ENCODE measurements around the gene CCDC154.

Gene CCDC154

DNA sequence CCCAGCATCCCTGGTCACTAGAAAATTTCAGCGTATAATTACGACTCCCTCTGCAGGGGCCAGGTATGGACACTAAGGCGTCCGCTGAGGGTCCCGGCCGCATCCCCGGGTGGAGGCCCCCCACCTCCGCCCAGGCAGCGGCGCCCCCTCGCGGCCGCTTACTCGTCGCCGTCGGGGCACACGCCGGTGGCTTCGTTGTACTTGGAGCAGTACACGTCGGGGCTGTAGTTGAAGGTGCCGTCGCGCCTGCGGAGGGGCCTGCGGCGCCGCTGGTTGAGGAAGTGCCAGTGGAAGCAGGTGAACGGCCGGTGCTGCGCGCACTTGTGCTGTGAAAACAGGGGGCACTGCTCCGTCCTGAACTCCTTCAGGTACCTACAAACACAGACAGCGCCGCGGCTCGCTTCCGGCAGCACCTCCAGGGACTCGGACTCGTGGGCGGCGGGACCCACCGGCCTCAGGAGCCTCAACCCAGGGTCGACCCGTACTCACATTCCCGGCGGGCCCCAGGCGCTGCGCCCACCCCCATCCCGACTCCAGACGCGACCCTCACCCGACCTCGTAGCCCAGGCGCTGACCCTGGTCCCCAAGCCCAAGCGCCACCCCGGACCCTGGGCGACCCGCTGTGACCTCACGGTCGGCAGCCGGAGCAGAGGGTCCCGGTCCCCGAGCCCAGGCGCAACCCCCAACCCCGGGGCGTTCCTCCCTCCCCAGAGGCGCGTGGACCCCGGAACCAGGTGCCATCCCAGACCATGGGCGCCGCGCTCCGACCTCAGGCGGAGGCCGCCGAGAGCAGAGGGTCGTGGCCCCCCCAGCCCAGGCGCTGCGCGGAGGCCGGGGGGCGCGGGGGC is 30.4 kb downstream of the CCDC154 start:
- no peak for DNase-seq

DNA sequence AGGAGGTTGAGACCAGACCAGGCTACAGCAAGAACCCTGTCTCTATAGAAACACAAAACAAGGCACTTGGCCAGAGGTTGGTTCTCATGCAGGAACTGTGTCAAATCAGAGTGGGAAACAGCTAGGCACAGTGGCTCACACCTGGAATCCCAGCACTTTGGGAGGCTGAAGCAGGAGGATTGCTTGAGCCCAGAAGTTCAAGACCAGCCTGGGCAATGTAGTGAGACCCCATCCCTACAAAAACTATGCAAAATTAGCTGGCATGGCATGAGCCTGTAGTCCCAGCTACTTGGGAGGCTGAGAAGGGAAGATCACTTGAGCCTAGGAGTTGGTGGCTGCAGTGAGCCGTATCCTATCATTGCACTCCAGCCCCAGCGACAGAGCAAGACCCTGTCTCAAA is 31.5 kb downstream of the CCDC154 start:
- no peak for DNase-seq

DNA sequence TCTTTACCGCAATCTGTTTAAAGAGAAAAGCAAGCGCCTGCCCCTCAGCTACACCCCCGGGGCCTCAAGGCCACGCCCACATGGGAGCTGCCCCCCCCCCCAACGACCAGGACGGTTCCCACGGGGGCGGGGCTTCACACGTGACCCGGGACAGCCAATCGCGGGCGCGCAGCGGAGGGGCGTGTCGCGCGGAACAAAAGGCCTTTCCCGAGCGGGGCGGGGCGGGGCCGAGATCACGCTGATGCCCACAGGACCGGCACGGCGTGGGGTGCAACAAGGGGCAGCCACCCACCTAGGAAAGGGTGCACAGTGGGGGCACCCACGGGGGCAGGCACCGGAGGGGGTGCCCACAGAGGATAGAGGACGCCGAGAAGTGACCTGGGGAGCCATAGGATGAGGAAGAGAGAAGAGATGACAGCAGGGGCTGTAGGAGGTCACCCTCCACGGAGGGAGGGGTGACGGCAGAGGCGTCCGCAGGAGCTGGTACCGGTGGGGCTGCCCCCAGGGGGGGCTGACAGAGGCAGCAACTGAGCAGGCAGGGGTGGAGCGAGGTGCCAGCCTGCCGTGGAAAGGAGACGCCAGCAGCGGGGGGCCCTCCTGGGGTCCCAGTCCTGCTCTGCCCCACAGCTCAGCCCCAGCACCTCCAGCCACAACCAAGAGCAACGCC is 36.1 kb downstream of the CCDC154 start:
- DNase-seq = no peak

DNA sequence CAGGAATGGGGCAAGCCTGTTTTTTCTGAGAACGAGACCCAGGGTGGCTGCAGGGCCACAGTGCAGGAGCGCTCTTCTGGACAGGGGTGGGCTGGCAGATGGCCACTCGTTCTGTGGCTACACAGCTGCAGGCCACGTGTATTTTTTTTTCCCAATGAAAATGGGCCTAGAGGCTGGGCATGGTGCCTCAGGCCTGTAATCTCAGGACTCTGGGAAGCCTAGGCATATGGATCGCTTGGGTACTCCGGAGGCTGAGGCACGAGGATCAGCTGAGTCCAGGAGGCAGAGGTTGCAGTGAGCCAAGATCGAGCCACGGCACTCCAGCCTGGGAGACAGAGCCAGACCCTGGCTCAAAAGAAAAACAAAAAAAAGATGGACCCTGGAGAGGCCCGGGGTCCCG is 36.6 kb downstream of the CCDC154 start:
- no peak for DNase-seq

DNA sequence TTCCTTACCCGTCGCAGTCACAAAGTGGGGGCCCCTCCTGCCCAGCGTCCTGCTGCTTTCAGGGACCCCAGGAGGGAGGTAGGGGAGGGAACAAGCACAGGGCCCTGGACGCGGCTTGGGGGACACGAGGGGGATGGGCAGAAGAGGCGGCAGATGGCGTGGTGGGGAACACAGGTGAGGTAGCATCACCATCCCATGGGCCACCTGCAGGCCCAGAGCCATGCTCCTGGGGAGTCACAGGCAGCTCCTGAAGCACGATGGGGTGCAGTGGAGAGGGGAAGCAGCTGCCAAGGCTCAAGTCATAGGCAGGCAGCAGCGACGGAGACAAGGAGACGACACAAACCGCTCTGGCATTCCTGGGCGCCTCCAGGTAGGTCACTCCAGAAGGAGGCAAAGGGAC is 40.6 kb downstream of the CCDC154 start:
- no peak for DNase-seq

DNA sequence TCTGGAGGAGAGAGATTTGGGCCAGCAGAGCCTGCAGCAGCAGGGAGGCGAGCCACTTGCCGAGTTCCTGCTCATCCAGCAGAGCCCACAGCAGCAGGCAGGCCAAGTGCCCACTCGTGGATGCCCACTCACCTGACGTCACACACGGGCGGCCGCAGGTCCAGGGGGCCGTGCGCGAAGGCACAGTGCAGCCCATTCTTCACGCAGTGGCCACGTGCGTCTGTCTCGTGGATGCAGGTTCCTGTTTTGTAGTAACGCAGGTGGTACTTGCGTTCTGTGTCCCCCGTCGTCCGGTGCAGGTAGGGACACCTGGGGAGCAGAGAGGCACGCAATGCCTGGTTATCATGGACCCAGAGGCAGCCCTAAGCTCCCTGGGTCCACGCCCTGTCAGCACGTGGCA is 41.3 kb downstream of the CCDC154 start:
- DNase-seq = no peak

DNA sequence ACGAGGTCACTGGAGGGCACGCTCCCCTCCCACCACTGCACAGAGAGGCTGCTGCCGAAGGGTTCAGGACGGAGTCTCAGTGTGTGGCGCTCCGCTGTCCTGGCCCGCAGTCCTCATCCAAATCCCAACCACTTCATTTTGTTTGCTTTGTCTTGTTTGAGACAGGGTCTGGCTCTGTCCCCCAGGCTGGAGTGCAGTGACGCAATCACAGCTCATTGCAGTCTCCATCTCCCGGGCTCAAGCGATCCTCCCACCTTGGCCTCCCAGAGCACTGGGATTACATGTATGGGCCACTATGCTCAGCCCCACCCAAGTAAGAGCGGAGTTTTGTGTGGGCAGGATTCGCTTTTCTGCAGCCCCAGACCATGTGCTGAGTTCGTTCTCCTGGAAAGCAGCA is 42.6 kb downstream of the CCDC154 start:
- DNase-seq = no peak

DNA sequence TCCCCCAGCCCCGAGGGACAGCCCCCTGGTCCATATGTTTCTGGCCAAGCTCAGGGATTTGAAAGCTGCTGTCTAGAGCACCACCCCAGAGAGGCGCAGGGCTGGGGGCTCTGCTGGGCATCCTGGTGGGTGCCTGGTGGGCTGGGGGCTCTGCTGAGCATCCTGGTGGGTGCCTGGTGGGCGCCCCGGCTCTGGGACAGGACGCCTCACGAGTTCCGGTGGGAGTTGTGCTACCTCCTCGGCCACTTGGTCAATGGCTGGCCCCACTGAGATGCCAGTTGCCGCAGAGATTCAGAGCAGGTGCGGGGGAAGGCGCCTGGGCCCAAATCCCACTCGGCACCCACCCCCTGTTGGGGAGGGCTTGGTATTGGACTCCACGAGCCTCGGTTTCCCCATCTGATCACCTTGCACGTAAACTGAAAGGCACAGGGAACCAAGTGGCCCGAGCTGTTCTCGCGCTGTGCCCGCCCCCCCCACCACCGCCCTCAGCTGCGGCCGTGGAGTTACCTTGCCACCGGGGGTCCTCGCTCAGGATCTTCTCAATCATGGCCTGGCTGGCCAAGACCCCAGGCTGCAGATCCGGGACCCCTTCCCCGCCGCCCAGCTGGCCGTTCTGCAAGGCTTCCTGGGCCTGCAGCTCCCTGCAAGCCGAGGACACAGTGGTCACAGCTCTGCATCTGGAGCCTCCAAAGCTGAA is 43.1 kb downstream of the CCDC154 start:
- no peak for DNase-seq

DNA sequence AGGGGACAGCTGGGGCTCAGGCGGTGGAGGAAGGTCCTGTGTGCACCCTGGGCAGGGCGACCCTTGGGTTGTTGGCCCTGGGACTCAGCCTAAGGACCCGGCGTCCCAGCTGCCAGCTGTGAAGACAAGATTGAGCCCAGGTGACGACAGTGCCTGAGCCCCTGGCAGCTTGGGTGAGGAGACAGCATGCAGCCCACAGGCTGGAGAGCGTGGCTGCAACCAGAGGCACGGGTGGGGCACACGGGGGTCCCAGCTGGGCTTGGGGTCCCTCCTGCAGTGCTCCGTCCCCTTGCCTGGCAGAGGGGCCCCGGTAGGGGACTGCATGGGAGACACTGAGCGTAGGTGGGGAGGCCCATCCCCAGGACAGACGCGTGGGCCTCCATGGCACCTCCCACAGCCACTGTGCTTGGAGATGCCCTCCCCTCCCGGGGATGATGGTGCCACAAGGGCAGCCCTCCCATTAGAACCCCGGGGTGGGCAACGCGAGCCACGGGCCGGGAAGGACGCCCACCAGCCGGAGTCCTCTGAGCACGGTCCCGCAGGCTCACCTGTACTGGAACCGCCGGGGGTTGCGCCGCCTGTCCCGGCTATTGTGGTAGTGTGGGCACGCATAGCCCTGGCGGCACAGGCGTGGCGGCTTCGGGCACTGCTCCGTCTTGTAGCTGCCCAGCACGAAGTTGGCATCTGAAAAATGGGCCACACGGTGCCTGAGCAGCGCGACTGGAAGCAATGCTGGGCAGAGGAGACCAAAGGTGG is 45.4 kb downstream of the CCDC154 start:
- DNase-seq = no peak

DNA sequence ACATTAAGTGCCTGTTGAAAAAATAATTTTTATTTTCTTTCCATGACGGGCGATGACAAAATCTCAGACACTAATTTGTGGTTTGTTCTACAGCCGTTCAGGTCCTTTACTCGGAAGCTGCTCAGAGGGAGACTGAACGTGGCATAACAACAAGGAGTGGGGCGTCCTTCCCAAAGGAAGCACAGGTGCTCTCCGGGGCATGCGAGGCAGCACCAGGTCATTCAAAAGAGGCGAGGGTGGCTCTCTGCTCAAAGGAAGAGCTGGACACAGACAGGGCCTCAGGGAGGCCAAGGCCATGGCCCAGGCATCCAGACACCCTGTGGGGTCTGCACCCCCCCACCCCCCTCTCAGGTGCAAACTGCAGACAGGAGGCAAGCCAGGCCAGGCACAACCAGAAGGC is 46.0 kb downstream of the CCDC154 start:
- DNase-seq = no peak

DNA sequence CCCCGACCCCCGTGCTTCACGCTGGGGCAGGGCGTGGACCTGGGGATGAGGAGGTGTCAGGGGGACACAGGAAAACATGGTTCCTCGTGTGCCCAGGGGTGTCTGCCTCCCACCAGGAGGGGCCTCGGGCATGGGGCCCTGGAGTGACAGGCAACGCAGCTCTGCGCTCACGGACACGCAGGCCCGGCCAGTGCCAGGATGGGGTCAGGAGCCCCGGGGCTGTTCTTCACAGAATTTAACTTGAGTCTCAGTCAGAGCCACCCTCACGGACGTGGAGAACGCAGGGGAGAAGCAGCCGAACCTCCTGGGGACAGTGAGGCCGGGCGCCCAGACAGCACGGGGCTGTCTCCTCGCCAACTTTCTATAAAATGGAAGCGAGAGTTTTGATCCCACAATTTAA is 46.6 kb downstream of the CCDC154 start:
- no peak for DNase-seq

DNA sequence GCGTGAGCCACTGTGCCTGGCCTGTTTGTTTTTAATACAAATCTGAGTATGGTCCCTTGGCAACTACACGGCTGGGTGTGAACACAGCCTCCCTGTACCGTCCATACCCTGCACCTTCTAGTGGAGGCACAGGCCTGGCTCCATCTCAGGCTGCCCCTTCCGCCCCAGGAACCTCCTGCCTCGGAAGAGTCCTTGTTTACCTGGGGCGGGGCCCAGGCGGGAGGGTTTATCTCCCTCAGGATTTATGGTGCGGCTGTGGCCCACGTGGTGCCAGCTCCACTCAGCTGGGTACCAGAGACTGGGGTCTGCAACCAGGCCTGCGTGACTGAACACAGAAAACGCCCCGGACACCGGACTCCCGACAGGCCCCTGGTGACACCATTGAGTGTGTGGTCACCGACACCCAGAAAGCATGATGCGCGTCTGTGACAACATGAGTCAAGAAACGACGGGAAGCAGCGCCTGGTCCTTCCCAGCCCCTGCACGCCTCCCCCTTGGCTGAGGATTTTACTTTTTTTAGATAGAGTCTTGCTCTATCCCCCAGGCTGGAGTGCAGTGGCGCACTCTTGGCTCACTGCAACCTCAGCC is 48.8 kb downstream of the CCDC154 start:
- DNase-seq = no peak

DNA sequence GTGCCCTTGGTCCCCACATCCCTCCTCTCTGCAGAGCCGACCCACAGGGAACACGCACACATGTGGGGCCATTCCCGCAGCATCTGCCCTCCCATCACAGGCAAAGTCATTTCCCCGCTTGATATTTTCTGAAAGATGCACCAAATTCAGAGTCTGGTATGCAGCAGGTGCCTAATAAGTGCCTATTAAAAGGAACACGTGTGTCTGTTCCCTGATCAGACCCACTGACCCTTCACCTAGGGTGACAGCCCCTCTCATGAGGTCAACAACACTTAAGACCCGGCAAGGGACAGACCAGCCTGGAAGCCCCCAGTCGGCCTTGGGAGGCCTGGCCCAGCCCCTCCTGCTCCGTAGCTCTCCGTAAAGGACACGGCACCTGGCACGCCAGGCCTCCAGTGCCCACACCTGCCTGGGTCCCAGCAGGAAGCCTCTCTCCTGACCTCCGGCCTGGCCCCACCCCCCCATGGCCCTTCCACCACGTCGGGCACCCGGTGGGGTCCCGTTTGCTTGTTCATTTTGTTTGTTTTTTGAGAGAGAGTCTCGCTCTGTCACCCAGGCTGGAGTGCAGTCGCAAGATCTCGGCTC is 49.9 kb downstream of the CCDC154 start:
- DNase-seq = no peak

DNA sequence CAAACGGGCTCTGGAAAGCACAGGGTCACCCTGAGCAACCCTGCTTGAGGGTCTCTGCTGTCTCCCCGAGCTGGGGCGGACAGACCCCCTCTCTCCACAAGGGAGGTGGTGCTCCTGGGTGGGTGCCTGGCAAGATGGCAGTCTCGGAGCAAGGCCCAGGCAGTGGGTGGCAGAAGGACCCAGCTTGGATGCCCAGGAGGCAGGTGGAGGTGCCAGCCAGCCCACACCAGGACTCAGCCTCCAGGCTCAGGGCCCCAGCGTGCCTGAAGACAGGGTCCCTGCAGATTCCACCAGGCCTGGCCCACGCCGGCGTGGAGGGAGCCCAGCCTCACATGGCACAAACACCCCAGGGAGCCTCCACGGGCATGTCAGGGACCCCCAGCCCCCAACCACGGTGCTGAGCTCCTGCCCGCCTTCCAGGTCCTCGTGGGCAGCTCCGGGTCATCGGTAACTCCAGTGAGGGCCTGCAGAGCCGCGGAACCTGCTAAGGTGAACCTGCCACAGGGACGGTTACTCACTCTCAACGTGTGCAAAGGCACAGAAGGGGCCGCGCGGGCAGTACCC is 50.7 kb downstream of the CCDC154 start:
- DNase-seq = no peak

DNA sequence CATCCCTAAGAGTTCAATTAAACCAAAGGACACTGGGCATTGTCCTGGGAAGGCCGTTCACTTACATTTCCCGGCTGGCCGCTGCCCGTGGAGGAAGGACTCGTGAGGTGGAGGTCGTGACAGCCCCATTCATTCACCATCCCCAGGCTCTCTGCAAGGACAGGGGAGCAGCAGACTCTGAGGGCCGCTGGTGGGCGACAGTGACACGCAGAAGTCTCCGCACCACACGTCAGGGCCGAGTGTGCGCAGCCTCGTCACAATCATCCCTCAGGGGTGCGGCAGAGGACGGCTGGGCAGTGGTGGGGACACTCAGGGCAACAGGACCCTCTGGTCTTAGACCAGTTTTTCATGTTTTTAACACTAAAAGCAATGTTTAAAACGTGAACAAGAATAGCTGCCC is 51.5 kb downstream of the CCDC154 start:
- no peak for DNase-seq

DNA sequence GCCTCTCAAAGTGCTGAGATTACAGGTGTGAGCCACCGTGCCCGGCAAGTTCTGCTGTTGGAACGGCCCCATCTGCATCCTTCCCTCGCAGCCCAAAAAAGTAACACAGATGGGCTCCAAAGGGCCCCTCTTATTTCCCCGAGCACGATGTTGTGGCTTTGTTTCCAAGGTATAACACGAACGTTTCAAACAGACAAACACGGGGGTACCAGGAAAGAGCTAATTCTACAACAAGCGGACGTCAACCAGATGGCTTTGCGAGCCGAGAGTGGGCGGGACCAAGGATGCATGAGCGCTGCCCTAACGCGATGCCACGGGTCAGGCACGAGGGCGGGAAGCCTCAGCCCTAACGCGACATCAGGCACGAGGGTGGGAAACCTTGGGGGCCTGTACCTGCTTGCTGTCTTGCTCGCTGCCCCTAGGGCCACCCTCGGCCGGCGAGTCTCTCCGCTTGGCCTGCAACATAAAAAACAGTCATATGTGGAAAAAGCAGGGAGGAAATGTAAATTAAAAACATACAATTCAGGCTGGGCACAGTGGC is 54.0 kb downstream of the CCDC154 start:
- no peak for DNase-seq

DNA sequence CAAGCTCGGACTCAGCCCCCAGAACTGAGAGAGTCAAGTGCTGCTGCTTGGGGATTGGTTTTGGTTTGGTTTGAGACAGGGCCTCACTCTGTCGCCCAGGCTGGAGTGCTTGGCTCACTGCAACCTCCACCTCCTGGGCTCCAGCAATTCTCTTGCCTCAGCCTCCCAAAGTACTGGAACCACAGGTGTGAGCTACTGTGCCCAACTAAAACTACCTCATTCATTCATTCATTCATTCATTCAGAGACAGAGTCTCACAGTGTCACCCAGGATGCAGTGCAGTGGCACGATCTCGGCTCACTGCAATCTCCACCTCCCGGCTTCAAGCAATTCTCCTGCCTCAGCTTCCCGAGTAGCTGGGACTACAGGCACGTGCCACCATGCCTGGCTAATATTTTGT is 54.6 kb downstream of the CCDC154 start:
- no peak for DNase-seq

DNA sequence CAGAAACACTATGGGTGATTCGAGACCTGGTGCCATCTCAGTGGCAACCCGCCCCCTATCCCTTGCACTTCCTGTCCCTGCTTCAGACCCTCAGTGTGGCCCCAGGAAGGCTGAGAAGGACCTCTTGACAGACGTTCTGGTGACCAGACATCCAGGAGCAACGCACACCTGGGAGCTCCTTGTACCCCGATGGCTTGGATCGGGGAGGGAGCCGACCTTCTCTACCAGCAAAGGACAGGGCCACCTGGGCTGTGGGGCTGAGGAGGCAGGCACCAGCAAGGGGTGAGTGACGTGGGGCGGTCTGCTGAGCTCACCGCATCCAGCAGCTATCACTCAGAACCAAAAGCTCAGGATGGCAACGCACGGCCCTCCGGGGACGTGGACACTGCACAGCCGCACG is 57.0 kb downstream of the CCDC154 start:
- DNase-seq = no peak

DNA sequence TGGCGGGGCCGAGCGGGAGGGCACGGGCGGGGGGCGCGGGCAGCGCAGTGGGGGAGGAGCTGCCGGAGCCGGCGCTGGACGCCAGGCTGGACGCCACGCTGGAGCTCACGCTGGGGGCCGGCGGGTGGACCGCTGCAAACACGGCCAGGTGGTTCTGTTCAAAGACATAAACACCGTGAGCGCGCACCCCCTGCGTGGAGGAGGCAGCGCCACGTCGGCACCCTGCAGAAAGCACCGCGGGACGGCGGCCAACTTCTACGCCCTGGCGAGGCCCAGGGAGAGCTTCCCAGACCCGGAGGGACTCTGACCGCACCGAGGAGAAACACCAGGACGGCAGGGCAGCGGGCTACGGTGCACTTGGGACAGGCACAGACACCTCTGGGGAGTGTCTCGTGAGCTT is 59.1 kb downstream of the CCDC154 start:
- no peak for DNase-seq

Data from NCI-H2081 treated with DMSO at 0.1 percent for 48 hours (cell line).